ENCODE measurements around the gene AACS. TPM values are rescaled to one million over a fixed set of nuclear protein-coding genes. Genes with fewer than 3 reads are reported as not detected.

AACS gene
- total and polyA plus RNA-seq, 2 experiments from 2014 or later, result 32.2 to 36.8 TPM

DNA sequence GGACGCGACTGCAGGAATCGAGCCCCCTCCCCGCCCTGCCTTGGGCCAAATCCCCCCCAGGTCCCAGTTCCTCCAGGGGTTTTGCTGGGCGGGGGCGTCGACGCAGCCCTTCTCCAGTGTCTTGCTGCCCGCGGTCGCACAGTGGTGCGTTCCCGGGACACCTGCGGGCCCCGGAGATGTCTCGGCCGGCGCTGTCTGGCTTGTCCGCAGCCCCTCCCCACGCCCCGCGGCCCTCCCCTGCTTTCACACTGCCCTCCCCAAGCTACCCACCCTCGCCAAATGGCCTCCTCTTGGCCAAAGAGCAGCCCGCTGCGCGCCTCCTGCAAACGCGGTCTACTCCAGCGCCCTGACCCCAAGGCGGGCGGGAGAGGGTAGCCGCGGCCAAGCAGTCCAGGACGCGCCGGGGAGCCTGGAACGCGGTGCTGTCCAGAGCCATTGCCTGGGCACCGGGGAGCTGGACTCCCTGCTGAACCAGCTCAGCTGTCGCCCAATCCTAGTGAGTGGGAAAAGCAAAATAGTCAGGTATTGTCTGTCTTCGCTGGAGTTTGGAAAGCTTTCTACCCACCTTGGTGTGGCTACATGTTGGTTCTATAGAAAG is 122.0 kb downstream of the AACS start:
- Histone ChIP-seq H3K27ac (no peak overlapping the region), H3K4me3 (peak overlapping the region; percentile 50), H3K27me3 (peaks cover 60% of the 10 kb centered on the region), H3K9me3 (ENCODE audit: low read depth) (no peaks in the 10 kb centered on the region), H3K36me3 (no peaks in the 10 kb centered on the region), H3K4me1 (ENCODE audit: low read depth) (peaks cover 8% of the 10 kb centered on the region)
- DNase-seq (ENCODE audit: low read depth in 1 of 2, low spot score in 1 of 2), result peak in 1 of 2 donors; percentile 71
- TF ChIP-seq CTCF (IDR thresholded peaks at IDR 0.05; ENCODE audit: low read depth, low read length), result no peak

GRCh38 chr12:125187780-125188741 is 122.8 kb downstream of the AACS start:
- Histone ChIP-seq H3K27me3 (peaks cover 60% of the 10 kb centered on the region), H3K9me3 (ENCODE audit: low read depth) (no peaks in the 10 kb centered on the region), H3K27ac (no peak overlapping the region), H3K4me1 (ENCODE audit: low read depth) (peaks cover 8% of the 10 kb centered on the region), H3K4me3 (peak overlapping the region; percentile 50), H3K36me3 (no peaks in the 10 kb centered on the region)
- DNase-seq (ENCODE audit: low read depth in 1 of 2, low spot score in 1 of 2), result no peak
- no peak for TF ChIP-seq CTCF (IDR thresholded peaks at IDR 0.05; ENCODE audit: low read depth, low read length)

DNA sequence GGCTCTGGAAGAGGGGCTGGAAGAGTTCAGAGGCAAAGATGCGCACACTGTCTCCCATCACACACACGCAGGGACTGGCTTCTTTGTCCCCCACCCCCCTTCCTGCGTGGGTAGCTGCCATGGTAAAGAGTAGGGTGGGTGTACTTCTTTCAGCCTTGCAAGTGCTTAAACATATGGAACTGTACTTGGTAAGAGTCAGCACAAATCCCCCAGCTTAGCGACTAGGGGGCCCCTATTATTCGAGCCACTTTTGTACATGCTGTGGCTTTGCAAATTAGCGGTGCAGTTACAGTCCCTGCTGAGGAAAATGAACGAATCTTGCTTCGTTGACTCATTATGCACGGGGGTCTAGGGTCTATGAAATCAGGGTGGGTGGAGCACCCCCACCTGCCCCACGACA is 123.8 kb downstream of the AACS start:
- Histone ChIP-seq H3K27me3 (peaks cover 55% of the 10 kb centered on the region), H3K9me3 (ENCODE audit: low read depth) (no peaks in the 10 kb centered on the region), H3K4me3 (no peak overlapping the region), H3K4me1 (ENCODE audit: low read depth) (peaks cover 8% of the 10 kb centered on the region), H3K27ac (no peak overlapping the region), H3K36me3 (no peaks in the 10 kb centered on the region)
- no peak for TF ChIP-seq CTCF (IDR thresholded peaks at IDR 0.05; ENCODE audit: low read depth, low read length)
- DNase-seq (ENCODE audit: low read depth in 1 of 2, low spot score in 1 of 2), result no peak

DNA sequence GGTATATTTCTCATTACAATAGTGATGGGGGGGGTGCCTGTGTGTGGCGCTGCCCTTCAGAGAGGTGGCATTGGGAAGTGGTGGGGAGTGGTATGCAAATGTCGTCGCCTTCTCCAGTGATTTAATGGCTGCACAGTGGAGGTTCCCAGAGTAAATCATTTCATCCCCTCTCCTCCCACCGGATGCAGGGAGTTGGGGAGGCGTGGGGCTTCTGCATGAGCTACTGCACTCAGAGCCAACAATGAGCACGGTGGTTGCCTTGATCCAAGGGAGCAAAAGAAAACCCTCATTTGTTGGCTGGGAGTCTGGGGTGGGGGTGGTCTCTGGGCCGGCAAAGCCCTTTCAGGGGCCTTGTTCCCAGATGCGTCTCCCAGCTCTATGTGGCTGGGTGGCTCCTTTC is 124.3 kb downstream of the AACS start:
- Histone ChIP-seq H3K36me3 (no peaks in the 10 kb centered on the region), H3K27me3 (peaks cover 50% of the 10 kb centered on the region), H3K4me3 (no peak overlapping the region), H3K27ac (no peak overlapping the region), H3K9me3 (ENCODE audit: low read depth) (no peaks in the 10 kb centered on the region), H3K4me1 (ENCODE audit: low read depth) (peaks cover 8% of the 10 kb centered on the region)
- no peak for TF ChIP-seq CTCF (IDR thresholded peaks at IDR 0.05; ENCODE audit: low read depth, low read length)
- no peak for DNase-seq (ENCODE audit: low read depth in 1 of 2, low spot score in 1 of 2)

DNA sequence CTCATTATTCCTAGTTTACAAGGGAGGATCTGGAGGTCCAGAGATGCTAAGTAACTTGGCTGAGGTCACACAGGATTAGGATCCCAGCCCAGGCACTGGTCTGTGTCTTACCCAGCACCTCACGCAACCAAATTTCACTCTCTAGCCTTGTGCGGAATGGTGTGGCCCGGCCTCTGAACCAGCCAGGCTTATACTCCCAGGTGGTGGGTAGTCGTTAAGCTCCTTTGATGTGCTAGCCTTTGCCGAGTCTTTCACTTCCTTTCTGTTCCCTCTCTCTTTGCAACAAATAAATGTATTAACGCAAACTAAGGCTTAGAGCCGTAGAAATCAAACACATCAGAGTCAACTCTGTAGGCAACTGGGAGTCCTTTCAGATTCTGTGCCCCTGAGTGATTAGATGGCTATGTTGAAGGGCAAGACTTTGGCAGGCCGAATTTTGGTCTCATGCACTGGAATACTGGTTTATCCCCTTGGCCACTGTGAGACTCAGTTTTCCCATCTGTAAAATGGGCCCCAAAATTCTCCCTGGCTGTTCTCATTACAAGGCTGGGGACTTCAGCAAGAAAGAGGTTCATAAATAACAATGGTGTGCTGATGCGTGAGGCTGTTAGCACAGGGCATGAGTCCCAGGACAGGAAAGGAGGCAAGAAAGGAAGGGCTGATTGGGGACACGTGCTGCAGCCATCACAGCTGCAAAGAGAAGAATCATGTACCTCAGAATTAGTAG is 126.3 kb downstream of the AACS start:
- peaks cover 36% of the 10 kb centered on the region for H3K27me3 ChIP-seq
- H3K4me1 ChIP-seq (ENCODE audit: low read depth), result peaks cover 8% of the 10 kb centered on the region

More for the DNA sequence above, 126.3 kb downstream of the AACS start:
- TF ChIP-seq CTCF (IDR thresholded peaks at IDR 0.05; ENCODE audit: low read depth, low read length), result no peak
- no peaks in the 10 kb centered on the region for H3K36me3 ChIP-seq
- DNase-seq (ENCODE audit: low read depth in 1 of 2, low spot score in 1 of 2), result no peak
- H3K9me3 ChIP-seq (ENCODE audit: low read depth), result no peaks in the 10 kb centered on the region
- H3K27ac ChIP-seq, result no peak overlapping the region
- H3K4me3 ChIP-seq, result no peak overlapping the region

Measured in cardiac muscle cell (in vitro differentiated cells and primary cell).